Sigmoid colon (tissue), 4 donors: ENCODE measurements around the gene BBIP1.

Source experiments
- CTCF ChIP-seq, 4 experiments: fragments of 450-650 bp in 3 of 4; fragments of 200-600 bp in 1 of 4; IDR thresholded peaks; one replicate each; pipeline ENCODE4 v1.5.1; 2016 to 2019; ENCODE audit warnings: antibody characterized with exemption in 4 of 4, mild to moderate bottlenecking in 3 of 4, moderate library complexity in 2 of 4
- POLR2A ChIP-seq, 2 donors: fragments of 450-650 bp; IDR thresholded peaks; one replicate each; pipeline ENCODE4 v1.6.1; 2016; ENCODE audit warnings: antibody characterized with exemption in 2 of 2, mild to moderate bottlenecking in 2 of 2, moderate library complexity in 2 of 2
- POLR2AphosphoS5 ChIP-seq, 4 donors: sonication (generic); formaldehyde crosslinking; IDR thresholded peaks; one replicate each; pipeline ENCODE4 v1.6.1; 2017; ENCODE audit warnings: antibody characterized with exemption in 4 of 4

GRCh38 chr10:110936757-110937156 is 17.8 kb upstream of the BBIP1 start:
- no peak for TF ChIP-seq CTCF (IDR thresholded peaks at IDR 0.05)
- TF ChIP-seq POLR2AphosphoS5 (IDR thresholded peaks at IDR 0.05): no peak
- no peak for TF ChIP-seq POLR2A (IDR thresholded peaks at IDR 0.05)
